PC-3 (cell line): ENCODE data around the gene ADAMTS19. TPM values are rescaled to one million over a fixed set of nuclear protein-coding genes. Genes with fewer than 3 reads are reported as not detected.

Experiments
- ATAC-seq: fragments of 200-7000 bp; cut with Tn5 transposase; 2 replicates; pipeline ENCODE4 v1.9.1; 2020; ENCODE audit warnings: mild to moderate bottlenecking, moderate library complexity
- BruUV-seq: library from RNA; stranded (reverse); fragments of 400-500 nt; replicated peaks from 2 replicates; lab custom pipeline; 2021; lab: Mats Ljungman, UMichigan
- CTCF ChIA-PET: fragments of 300-600 bp; sonication (Branson Sonifier 250); formaldehyde crosslinking; loops from one replicate; lab custom pipeline; 2022; ENCODE audit warnings: antibody characterized with exemption; lab: Charles Lee
- POLR2A ChIA-PET: fragments of 300-600 bp; sonication (Branson Sonifier 250); formaldehyde crosslinking; loops from one replicate; lab custom pipeline; 2022; ENCODE audit warnings: antibody characterized with exemption; ENCODE audit not compliant: unreplicated experiment; lab: Charles Lee
- DNase-seq: peaks from one replicate; pipeline ENCODE4 v3.0.0-alpha.2; 2015
- H2AFZ ChIP-seq: fragments of 300-600 bp; sonication (generic); 2 replicates; pipeline ENCODE4 v1.6.0; 2016; ENCODE audit warnings: antibody characterized with exemption, low read length
- H3F3A ChIP-seq: fragments of 300-600 bp; sonication (generic); one replicate; pipeline ENCODE4 v1.6.0; 2017; ENCODE audit warnings: antibody characterized with exemption, low read length, control low read depth, mild to moderate bottlenecking; ENCODE audit not compliant: unreplicated experiment
- H3K27ac ChIP-seq: fragments of 300-600 bp; sonication (generic); 2 replicates; pipeline ENCODE4 v1.5.1; 2016; ENCODE audit warnings: mild to moderate bottlenecking, low read length
- H3K27me3 ChIP-seq: fragments of 300-600 bp; sonication (generic); 2 replicates; pipeline ENCODE4 v1.6.1; 2016; ENCODE audit warnings: low read length, mixed read lengths
- H3K36me3 ChIP-seq: fragments of 300-600 bp; sonication (generic); 2 replicates; pipeline ENCODE4 v1.6.1; 2016; ENCODE audit warnings: low read depth, mixed run types, low read length, mixed read lengths
- H3K4me1 ChIP-seq: fragments of 300-600 bp; sonication (generic); 2 replicates; pipeline ENCODE4 v1.5.1; 2016; ENCODE audit warnings: low read length; ENCODE audit not compliant: insufficient read depth
- H3K4me2 ChIP-seq: fragments of 300-600 bp; sonication (generic); 2 replicates; pipeline ENCODE4 v1.6.0; 2016; ENCODE audit warnings: low read length
- H3K4me3 ChIP-seq: fragments of 300-600 bp; sonication (generic); 2 replicates; pipeline ENCODE4 v1.5.1; 2016; ENCODE audit warnings: mild to moderate bottlenecking, low read length, mixed read lengths
- H3K79me2 ChIP-seq: fragments of 300-600 bp; sonication (generic); 2 replicates; pipeline ENCODE4 v1.6.1; 2017; ENCODE audit warnings: low read length, mixed read lengths
- H3K9ac ChIP-seq: fragments of 300-600 bp; sonication (generic); 2 replicates; pipeline ENCODE4 v1.6.0; 2016; ENCODE audit warnings: mild to moderate bottlenecking, low read length
- H3K9me2 ChIP-seq: fragments of 300-600 bp; sonication (generic); replicated peaks from 2 replicates; pipeline ENCODE4 v1.6.1; 2016; ENCODE audit warnings: mixed run types, low read length, mixed read lengths
- H3K9me3 ChIP-seq: fragments of 300-600 bp; sonication (generic); 2 replicates; pipeline ENCODE4 v1.6.1; 2016; ENCODE audit warnings: low read length, mixed read lengths
- H4K20me1 ChIP-seq: fragments of 300-600 bp; sonication (generic); 2 replicates; pipeline ENCODE4 v1.6.1; 2016; ENCODE audit warnings: low read length, mixed read lengths
- EZH2 ChIP-seq: fragments of 300-600 bp; sonication (generic); IDR thresholded peaks from one replicate; pipeline ENCODE4 v1.6.1; 2017; ENCODE audit warnings: antibody characterized with exemption, mild to moderate bottlenecking, low read length; ENCODE audit not compliant: unreplicated experiment
- EZH2phosphoT487 ChIP-seq: fragments of 300-600 bp; sonication (generic); IDR thresholded peaks from 2 replicates; pipeline ENCODE4 v1.6.1; 2018; ENCODE audit warnings: mild to moderate bottlenecking, antibody characterized with exemption, low read length, borderline replicate concordance
- intact Hi-C: fragments of 100-400 bp; cut with micrococcal nuclease; formaldehyde crosslinking; loops from 2 replicates; pipeline ENCODE4 v1.9.0; 2023
- total RNA-seq: library from RNA; depleted of rRNA; stranded (reverse); fragments of >200 nt; gene quantifications from 2 replicates; pipeline ENCODE4 v1.2.3, GENCODE V29; 2014
- TF ChIP-seq, protein P1 (sequence below): fragments of 300-600 bp; sonication (generic); conservative IDR thresholded peaks from 2 replicates; pipeline ENCODE4 v1.5.1; 2017; ENCODE audit warnings: antibody characterized with exemption, low read depth, mild to moderate bottlenecking, low read length

The ADAMTS19 gene
- total RNA-seq, 1 experiment from 2014 or later: not detected

DNA sequence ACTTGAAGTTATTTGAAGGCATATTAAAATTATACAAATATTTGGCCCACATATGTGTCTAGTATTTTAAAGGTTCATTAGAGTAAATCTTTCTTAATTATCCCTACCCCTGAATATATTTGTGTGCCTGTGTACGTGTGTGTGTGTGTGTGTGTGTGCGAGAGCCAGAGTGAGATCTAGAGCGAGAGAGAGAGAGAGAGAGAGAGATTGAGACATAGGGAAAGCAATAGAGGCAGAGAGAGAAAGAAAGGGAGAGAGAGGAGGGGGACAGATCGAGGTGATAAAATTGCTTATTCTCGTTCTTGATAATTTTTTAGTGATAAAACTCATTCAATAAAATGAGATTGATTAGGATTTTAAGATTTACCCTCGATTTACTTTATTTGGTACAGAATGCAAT, 47.4 kb downstream of the ADAMTS19 start:
- H3K27me3 ChIP-seq: peaks cover 14% of the 10 kb centered on the region; the same call in 1 of the 2 replicates
- H3K4me3 ChIP-seq: no peak overlapping the region
- TF ChIP-seq EZH2: no peak
- TF ChIP-seq, protein P1, sequence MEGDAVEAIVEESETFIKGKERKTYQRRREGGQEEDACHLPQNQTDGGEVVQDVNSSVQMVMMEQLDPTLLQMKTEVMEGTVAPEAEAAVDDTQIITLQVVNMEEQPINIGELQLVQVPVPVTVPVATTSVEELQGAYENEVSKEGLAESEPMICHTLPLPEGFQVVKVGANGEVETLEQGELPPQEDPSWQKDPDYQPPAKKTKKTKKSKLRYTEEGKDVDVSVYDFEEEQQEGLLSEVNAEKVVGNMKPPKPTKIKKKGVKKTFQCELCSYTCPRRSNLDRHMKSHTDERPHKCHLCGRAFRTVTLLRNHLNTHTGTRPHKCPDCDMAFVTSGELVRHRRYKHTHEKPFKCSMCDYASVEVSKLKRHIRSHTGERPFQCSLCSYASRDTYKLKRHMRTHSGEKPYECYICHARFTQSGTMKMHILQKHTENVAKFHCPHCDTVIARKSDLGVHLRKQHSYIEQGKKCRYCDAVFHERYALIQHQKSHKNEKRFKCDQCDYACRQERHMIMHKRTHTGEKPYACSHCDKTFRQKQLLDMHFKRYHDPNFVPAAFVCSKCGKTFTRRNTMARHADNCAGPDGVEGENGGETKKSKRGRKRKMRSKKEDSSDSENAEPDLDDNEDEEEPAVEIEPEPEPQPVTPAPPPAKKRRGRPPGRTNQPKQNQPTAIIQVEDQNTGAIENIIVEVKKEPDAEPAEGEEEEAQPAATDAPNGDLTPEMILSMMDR: no peak
- no peak for TF ChIP-seq EZH2phosphoT487
- H3K4me1 ChIP-seq: no peaks in the 10 kb centered on the region
- no peaks in the 10 kb centered on the region for H3K79me2 ChIP-seq
- no peak overlapping the region for H3K27ac ChIP-seq
- intact Hi-C loops: no loop called here
- H2AFZ ChIP-seq: no peak overlapping the region
- no peaks in the 10 kb centered on the region for H3K36me3 ChIP-seq
- H3K4me2 ChIP-seq: no peak overlapping the region
- no peaks in the 10 kb centered on the region for H3F3A ChIP-seq
- H3K9me2 ChIP-seq: no peaks in the 10 kb centered on the region
- no peaks in the 10 kb centered on the region for H3K9me3 ChIP-seq
- ATAC-seq: no peak
- ChIA-PET POLR2A (no interaction called here), CTCF (no interaction called here)
- H3K9ac ChIP-seq: no peak overlapping the region
- H4K20me1 ChIP-seq: no peaks in the 10 kb centered on the region
- DNase-seq: no peak
- BruUV-seq: no TSS peak

DNA sequence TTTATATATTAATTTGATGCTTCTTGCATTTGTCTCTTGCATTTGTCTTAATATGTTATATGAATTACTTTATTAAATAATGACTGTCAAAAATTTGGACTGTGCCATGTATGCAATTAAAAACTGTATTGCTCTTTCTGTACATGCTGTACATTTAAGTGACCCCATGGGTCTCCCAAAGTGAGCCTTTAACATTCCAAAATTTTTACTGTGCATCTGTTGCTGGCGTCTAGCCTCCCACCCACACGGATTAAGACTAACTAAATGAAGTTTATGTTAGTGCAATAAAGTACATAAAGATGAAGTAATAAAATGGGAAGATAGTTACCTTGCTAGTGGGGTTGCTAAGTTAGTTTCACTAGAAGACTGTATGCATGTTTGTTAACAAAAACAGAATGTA, 48.5 kb downstream of the ADAMTS19 start:
- ChIA-PET CTCF (no interaction called here), POLR2A (no interaction called here)
- Histone ChIP-seq H3K27ac (no peak overlapping the region), H3K36me3 (no peaks in the 10 kb centered on the region), H2AFZ (no peak overlapping the region), H3K27me3 (peaks cover 14% of the 10 kb centered on the region; the same call in 1 of the 2 replicates), H3K9ac (no peak overlapping the region), H3K4me2 (no peak overlapping the region), H3K9me3 (no peaks in the 10 kb centered on the region), H3F3A (no peaks in the 10 kb centered on the region), H3K9me2 (no peaks in the 10 kb centered on the region), H4K20me1 (no peaks in the 10 kb centered on the region), H3K79me2 (no peaks in the 10 kb centered on the region), H3K4me3 (no peak overlapping the region), H3K4me1 (no peaks in the 10 kb centered on the region)
- no peak for TF ChIP-seq EZH2
- TF ChIP-seq EZH2phosphoT487: no peak
- TF ChIP-seq, protein P1: no peak
- intact Hi-C loops: no loop called here
- ATAC-seq (no peak), DNase-seq (no peak)
- no TSS peak for BruUV-seq

DNA sequence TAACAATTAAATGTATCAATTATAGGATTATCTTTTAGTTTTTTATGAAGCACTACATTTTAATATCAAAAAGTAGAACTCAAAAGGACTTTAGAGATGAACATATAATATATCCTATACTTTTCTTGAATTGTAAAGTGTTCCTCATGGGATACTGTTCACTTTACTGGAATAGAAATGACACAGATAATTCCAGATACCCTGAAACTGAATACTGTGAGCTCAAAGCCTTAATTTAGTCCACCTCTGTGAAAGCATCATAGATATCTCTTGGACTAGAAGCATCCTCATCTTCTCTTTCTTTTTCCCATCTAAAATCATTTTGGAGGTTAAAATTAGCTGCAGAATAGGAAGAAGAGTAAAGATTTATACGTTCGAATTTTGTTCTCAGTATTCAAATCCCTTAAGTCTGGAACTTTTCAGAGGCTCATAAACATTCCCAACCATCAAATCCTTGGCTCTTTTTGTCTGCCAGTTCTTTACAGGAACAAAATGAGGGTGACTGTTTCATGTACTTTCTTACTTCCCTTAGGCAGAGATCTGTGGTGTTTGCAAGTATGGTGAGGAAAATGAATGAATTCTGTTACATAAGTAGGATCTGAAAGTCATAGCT, 49.4 kb downstream of the ADAMTS19 start:
- ChIA-PET CTCF (no interaction called here), POLR2A (no interaction called here)
- intact Hi-C loops: no loop called here
- Histone ChIP-seq H3K27me3 (peaks cover 14% of the 10 kb centered on the region; the same call in 1 of the 2 replicates), H4K20me1 (no peaks in the 10 kb centered on the region), H3K4me3 (no peak overlapping the region), H3K9me2 (no peaks in the 10 kb centered on the region), H3K79me2 (no peaks in the 10 kb centered on the region), H3K4me1 (no peaks in the 10 kb centered on the region), H3K27ac (no peak overlapping the region), H2AFZ (no peak overlapping the region), H3K36me3 (no peaks in the 10 kb centered on the region), H3K4me2 (no peak overlapping the region), H3K9ac (no peak overlapping the region), H3F3A (no peaks in the 10 kb centered on the region), H3K9me3 (no peaks in the 10 kb centered on the region)
- no TSS peak for BruUV-seq
- no peak for DNase-seq
- no peak for TF ChIP-seq EZH2
- TF ChIP-seq, protein P1: no peak
- TF ChIP-seq EZH2phosphoT487: no peak
- ATAC-seq: no peak
